DMS 273 (cell line): Measurements from ENCODE around the gene KCNA3.

Experiments
- DNase-seq: peaks from one replicate; lab custom pipeline; 2025; ENCODE audit not compliant: unreplicated experiment; lab: John Stamatoyannopoulos, UW

Gene KCNA3

GRCh38 chr1:110639724-110640386 is 34.9 kb downstream of the KCNA3 start:
- DNase-seq, result no peak

GRCh38 chr1:110638556-110638955 is 36.2 kb downstream of the KCNA3 start:
- DNase-seq, result no peak

GRCh38 chr1:110638058-110638457 is 36.7 kb downstream of the KCNA3 start:
- peak; percentile 38 for DNase-seq

DNA sequence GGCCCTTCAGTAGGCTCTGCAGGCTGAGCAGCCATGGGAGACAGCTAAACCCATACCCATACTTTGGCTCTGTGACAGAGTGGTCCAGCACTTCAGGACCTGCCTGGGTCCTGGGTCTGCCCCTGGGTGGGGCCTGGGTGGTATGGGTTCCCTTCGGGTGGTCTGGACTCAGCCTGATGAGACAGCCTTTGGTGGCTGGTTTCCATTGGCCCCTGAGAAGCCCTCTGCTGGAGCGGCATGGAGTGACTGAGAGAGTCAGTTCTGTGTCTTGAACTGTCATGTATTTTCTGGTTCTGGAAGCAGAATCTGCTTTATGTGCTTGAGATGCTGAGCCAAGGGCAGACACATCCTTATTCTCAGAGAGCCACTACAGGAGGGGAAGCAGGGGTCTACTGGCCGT is 37.3 kb downstream of the KCNA3 start:
- no peak for DNase-seq

DNA sequence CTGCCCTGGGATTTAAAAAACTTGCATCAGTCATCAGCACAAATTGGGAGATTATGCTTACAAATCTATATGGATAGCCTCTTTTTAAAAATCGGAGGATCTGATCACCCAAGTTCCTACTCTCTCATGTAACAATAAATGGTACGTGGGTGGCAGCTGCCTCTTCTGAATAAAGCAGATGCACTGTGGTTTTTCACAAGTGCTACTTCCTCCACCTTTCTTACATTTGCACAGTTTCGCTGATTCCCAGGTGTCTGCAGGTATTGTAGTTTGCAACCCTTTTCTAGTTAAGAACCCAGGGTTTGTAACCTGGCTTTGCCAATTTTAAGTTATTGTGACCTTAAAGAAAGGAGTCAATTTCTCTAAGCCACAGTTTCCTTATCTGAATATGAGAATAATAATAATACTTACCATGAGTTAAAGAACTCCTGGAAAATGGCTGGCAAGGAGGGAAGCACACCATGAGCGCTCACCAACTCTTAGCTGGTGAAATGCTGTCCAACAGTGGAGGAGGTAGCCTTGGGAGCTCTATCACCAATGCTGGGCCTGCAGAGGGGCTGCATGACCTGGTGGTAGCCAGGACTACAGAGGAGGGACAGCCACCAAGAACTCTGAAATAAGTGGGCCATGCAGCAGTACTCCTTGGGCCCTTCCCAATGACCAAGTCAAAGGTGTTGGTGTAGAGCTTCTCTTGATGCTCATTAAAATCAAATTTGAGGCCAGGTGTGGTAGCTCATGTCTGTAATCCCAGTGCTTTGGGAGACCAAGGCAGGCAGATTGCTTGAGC is 38.4 kb downstream of the KCNA3 start:
- DNase-seq, result no peak

- no peak for DNase-seq
These were observed 39.3 kb downstream of the KCNA3 start for GRCh38 chr1:110635434-110635833.

GRCh38 chr1:110634455-110635311 is 40.1 kb downstream of the KCNA3 start:
- peak; percentile 96 for DNase-seq

DNA sequence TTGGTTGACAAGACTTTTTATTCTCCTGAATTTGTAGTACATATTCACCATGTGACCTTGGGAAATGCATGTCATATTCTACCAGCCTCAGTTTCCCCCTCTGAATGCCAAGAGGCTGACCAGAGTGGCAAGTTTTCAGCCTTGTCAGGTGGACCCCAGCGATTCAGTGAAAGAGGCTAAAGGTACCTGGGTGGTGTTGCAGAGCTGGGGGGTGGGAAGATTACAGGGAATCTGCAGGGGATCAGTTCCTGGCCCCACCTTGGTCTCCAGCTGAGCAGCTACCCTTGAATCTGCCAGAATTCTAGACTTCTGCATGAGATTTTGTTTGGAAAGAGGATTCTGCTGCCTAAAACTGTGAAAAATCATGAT is 40.7 kb downstream of the KCNA3 start:
- DNase-seq, result no peak

DNA sequence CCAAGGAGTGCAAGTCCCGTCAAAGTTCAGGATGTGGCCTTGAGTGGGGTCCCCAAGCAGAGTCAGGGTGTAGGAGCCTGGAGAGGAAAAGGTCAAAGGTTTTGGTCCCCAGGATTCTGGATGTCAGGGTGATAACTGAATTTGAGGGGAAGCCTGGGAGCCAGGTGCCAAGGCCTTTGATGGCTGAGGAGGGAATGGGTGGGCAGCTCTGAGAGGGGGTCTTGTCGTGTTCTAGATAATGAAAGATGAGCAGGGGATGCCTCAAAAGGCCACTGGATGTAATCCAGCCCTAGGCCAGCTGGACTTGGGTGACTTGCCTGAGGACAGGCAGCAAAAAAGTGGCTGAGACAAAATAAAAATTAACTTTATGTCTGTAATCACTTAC is 41.1 kb downstream of the KCNA3 start:
- DNase-seq, result no peak

GRCh38 chr1:110631836-110632620 is 42.7 kb downstream of the KCNA3 start:
- DNase-seq, result no peak

DNA sequence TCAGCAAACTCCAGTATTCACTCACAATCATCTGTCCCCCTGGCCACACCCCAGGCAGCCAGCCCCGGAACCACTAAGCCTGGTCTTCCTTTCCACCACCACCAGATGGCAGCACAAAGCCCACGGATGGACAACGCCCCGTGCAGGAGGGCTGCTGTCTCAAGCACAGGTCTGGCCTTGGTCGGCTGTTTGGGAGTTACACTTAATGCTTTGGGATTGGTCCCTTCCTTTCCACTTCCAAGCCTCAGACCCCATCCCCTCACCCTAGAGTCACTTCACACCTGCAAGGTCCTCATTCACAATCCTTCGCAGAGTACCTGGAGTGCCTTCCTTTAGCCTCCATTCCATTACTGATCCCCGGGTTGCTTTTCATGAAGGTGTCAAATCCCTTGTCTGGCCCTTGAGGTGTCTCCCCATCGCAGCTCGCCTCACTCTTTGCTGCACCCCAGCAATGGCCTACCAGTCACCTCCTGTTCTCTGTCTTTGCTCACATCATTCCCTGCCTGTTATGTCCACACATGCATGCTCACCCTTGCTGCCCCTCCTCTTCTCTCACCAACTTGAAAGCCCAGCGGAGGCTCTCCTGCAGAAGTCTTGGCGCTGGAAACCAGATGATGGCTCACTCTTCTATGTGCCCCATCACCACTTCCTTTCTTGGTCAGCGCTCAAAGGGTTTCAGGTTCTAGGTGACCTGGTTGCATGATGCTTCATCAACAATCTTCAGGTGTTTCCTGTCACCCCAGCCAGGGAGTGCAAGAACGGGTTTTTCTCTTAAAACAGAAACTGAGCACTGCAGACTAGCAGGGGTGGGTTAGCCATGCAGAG is 43.7 kb downstream of the KCNA3 start:
- DNase-seq, result peak; percentile 91

DNA sequence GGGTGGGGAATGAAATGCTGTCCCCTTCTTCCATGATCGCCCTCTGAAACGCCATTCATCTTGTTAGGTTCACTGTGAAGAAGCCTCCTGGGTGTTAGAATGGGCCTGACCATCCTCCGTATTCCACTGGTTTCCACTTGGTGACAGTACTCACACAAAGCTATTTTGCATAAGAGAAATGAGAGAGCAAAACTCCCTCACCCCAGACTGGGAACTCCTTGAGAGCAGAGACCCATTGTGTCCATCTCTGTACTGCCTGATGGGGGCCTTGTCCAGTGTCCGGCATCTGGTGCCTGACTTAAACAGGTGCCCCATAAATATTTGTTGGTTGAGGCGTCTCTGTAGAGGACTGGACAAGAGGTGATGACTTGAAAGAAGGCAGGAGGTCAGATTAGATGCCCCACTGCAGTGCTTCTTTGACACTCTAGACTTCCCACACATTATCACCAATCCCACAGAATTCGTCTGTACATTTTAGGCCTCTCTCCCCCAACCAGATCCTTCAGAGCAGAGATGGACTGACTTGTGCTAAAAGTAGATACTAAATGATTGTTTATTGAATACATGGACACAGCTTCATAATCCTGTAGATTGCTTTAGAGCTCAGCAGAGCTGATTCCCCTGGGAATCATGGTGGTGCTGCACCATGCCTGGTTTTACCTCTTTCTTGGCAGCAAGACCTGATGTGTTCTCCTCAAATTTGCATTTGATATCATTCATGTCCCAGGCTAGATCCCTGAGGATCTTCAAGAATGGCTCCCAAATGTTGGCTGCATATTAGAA is 46.2 kb downstream of the KCNA3 start:
- DNase-seq, result no peak

- no peak for DNase-seq
These were observed 47.0 kb downstream of the KCNA3 start for GRCh38 chr1:110627764-110628163.

- DNase-seq, result no peak
These were observed 47.9 kb downstream of the KCNA3 start for GRCh38 chr1:110626889-110627288.
